ENCODE results near the gene ATF6B. TPM values are rescaled to one million over a fixed set of nuclear protein-coding genes. Genes with fewer than 3 reads are reported as not detected.

ATF6B gene
- total RNA-seq, 1 experiment from 2014 or later = 87.2 TPM

GRCh38 chr6:32156891-32157290, 28.8 kb upstream of the ATF6B start:
- Histone ChIP-seq H2AFZ (no peak overlapping the region), H3K4me2 (no peak overlapping the region), H4K20me1 (ENCODE audit: insufficient read depth) (0 out of 2 replicates have a peak, but pooled peaks cover 2% of the 10 kb centered on the region), H3K9me3 (ENCODE audit: insufficient read depth, low read depth) (no peaks in the 10 kb centered on the region), H3F3A (ENCODE audit: insufficient read depth, low read depth) (peaks cover 16% of the 10 kb centered on the region; the same call in 1 of the 2 replicates), H3K79me2 (ENCODE audit: low read depth) (peaks cover 35% of the 10 kb centered on the region), H3K27me3 (ENCODE audit: insufficient read depth, low read depth) (no peaks in the 10 kb centered on the region), H3K9me2 (ENCODE audit: insufficient read depth) (no peaks in the 10 kb centered on the region), H3K4me1 (replicated peaks; ENCODE audit: insufficient read depth) (peaks cover 17% of the 10 kb centered on the region), H3K4me3 (no peak overlapping the region), H3K27ac (no peak overlapping the region), H3K36me3 (ENCODE audit: low read depth) (peaks cover 23% of the 10 kb centered on the region)
- ChIA-PET POLR2A (ENCODE audit: unreplicated experiment) (no interaction called here), CTCF (no interaction called here)
- intact Hi-C loops (cut with micrococcal nuclease; ENCODE audit: unreplicated experiment) = no loop called here
- no peak for DNase-seq
- no peak for TF ChIP-seq CTCF (conservative IDR thresholded peaks at IDR 0.05)
- TF ChIP-seq EZH2 (IDR thresholded peaks at IDR 0.05; ENCODE audit: low read depth) = no peak
- no TSS peak for BruUV-seq (replicated peaks)

GRCh38 chr6:32154514-32155161, 26.6 kb upstream of the ATF6B start:
- BruUV-seq (replicated peaks) = no TSS peak
- H4K20me1 ChIP-seq (ENCODE audit: insufficient read depth) = 0 out of 2 replicates have a peak, but pooled peaks cover 2% of the 10 kb centered on the region
- peaks cover 35% of the 10 kb centered on the region for H3K79me2 ChIP-seq (ENCODE audit: low read depth)
- no peaks in the 10 kb centered on the region for H3K9me2 ChIP-seq (ENCODE audit: insufficient read depth)
- peak; percentile 70 for TF ChIP-seq CTCF (conservative IDR thresholded peaks at IDR 0.05)
- TF ChIP-seq EZH2 (IDR thresholded peaks at IDR 0.05; ENCODE audit: low read depth) = no peak
- peak overlapping the region; percentile 82; the same call in 1 of the 2 replicates for H2AFZ ChIP-seq
- H3K4me1 ChIP-seq (replicated peaks; ENCODE audit: insufficient read depth) = peaks cover 18% of the 10 kb centered on the region
- H3K4me2 ChIP-seq = peak overlapping the region; percentile 98
- H3K9me3 ChIP-seq (ENCODE audit: insufficient read depth, low read depth) = no peaks in the 10 kb centered on the region
- ChIA-PET POLR2A (ENCODE audit: unreplicated experiment) (interaction anchor here (0.6 to 0.7 kb wide), 3 partner anchors 8 to 195 kb away, joined by 4 to 6 read pairs (median 4); partner anchors contain the start of gene ATF6B), CTCF (no interaction called here)
- no peaks in the 10 kb centered on the region for H3K27me3 ChIP-seq (ENCODE audit: insufficient read depth, low read depth)
- peak overlapping the region; percentile 96 for H3K27ac ChIP-seq
- DNase-seq = peak; percentile 72 to 74
- intact Hi-C loops (cut with micrococcal nuclease; ENCODE audit: unreplicated experiment) = loop anchor here (1.0 to 2.0 kb wide), 4 partner anchors 22 to 41 kb away; partner anchors contain the start of genes AGPAT1 and FKBPL
- peaks cover 23% of the 10 kb centered on the region for H3K36me3 ChIP-seq (ENCODE audit: low read depth)
- peaks cover 16% of the 10 kb centered on the region; the same call in 1 of the 2 replicates for H3F3A ChIP-seq (ENCODE audit: insufficient read depth, low read depth)
- H3K4me3 ChIP-seq = peak overlapping the region; percentile 77

GRCh38 chr6:32153564-32154513, 25.8 kb upstream of the ATF6B start, which contains the start of gene PPT2:
Gene PPT2 (plus strand): TSS chr6:32154141. CDS start chr6:32154595, 454 bp downstream.
- CTCF ChIA-PET = interaction anchor here (0.7 to 0.9 kb wide), 2 partner anchors 35 kb away, joined by 9 to 10 read pairs; no protein-coding TSS in a partner anchor
- H3K9me3 ChIP-seq (ENCODE audit: insufficient read depth, low read depth) = no peaks in the 10 kb centered on the region

More at GRCh38 chr6:32153564-32154513, 25.8 kb upstream of the ATF6B start, which contains the start of gene PPT2:
- 0 out of 2 replicates have a peak, but pooled peaks cover 2% of the 10 kb centered on the region for H4K20me1 ChIP-seq (ENCODE audit: insufficient read depth)
- intact Hi-C loops (cut with micrococcal nuclease; ENCODE audit: unreplicated experiment) = loop anchor here (1.0 to 2.0 kb wide), 4 partner anchors 23 to 41 kb away; partner anchors contain the start of genes AGPAT1 and FKBPL
- peak within 1 kb of the TSS; percentile 77 for H3K4me3 ChIP-seq
- POLR2A ChIA-PET (ENCODE audit: unreplicated experiment) = interaction anchor here (0.5 to 1.3 kb wide), 5 partner anchors 8 to 26 kb away, joined by 3 to 17 read pairs (median 6); partner anchors contain the start of genes ATF6B and FKBPL
- peaks cover 23% of the 10 kb centered on the region for H3K36me3 ChIP-seq (ENCODE audit: low read depth)
- peak within 1 kb of the TSS; percentile 82 for H2AFZ ChIP-seq
- peaks cover 16% of the 10 kb centered on the region; the same call in 1 of the 2 replicates for H3F3A ChIP-seq (ENCODE audit: insufficient read depth, low read depth)
- DNase-seq = peak; percentile 70 to 77
- TSS peak; percentile 63 for BruUV-seq (replicated peaks)
- H3K27ac ChIP-seq = peak within 1 kb of the TSS; percentile 96
- H3K4me2 ChIP-seq = peak within 1 kb of the TSS; percentile 98
- TF ChIP-seq EZH2 (IDR thresholded peaks at IDR 0.05; ENCODE audit: low read depth) = no peak
- peak; percentile 45; the same call in 1 of the 2 replicates for TF ChIP-seq CTCF (conservative IDR thresholded peaks at IDR 0.05)
- peaks cover 18% of the 10 kb centered on the region for H3K4me1 ChIP-seq (replicated peaks; ENCODE audit: insufficient read depth)
- H3K27me3 ChIP-seq (ENCODE audit: insufficient read depth, low read depth) = no peaks in the 10 kb centered on the region
- no peaks in the 10 kb centered on the region for H3K9me2 ChIP-seq (ENCODE audit: insufficient read depth)
- peaks cover 35% of the 10 kb centered on the region for H3K79me2 ChIP-seq (ENCODE audit: low read depth)

All from PC-9 (cell line).